Right lobe of liver (tissue), 6 donors: ENCODE data around the gene FAM168A. TPM values are rescaled to one million over a fixed set of nuclear protein-coding genes. Genes with fewer than 3 reads are reported as not detected.

Source experiments
- ATAC-seq, 4 donors: fragments of 200-7000 bp; cut with Tn5 transposase; one replicate each; pipeline ENCODE4 v1.9.1; 2020; ENCODE audit warnings: mild to moderate bottlenecking in 4 of 4, moderate library complexity in 4 of 4
- DNase-seq, 3 donors: peaks; one replicate each; pipeline ENCODE4 v3.0.0-alpha.2; 2020
- H3K27ac ChIP-seq, 3 donors: fragments of 200-600 bp; one replicate each; pipeline ENCODE4 v1.8.0; 2022
- H3K27me3 ChIP-seq, 2 donors: fragments of 200-600 bp; one replicate each; pipeline ENCODE4 v1.8.0; 2022
- H3K36me3 ChIP-seq, 4 donors: fragments of 200-600 bp; sonication (generic) in 1 of 4; one replicate each; pipeline versions ENCODE4 v1.5.1 to v1.8.0; 2017 to 2022; ENCODE audit warnings: control low read depth in 1 of 4
- H3K4me1 ChIP-seq, 4 donors: fragments of 200-600 bp; sonication (generic) in 1 of 4; one replicate each; pipeline versions ENCODE4 v1.5.1 to v1.8.0; 2017 to 2022; ENCODE audit warnings: control low read depth in 1 of 4
- H3K4me3 ChIP-seq, 3 donors: fragments of 200-600 bp; one replicate each; pipeline ENCODE4 v1.8.0; 2022
- H3K9me3 ChIP-seq, 4 donors: fragments of 200-600 bp; sonication (generic) in 1 of 4; one replicate each; pipeline versions ENCODE4 v1.5.1 to v1.8.0; 2017 to 2022; ENCODE audit warnings: control low read depth in 1 of 4
- CTCF ChIP-seq, 4 donors: fragments of 200-600 bp in 3 of 4; fragments of 450-650 bp in 1 of 4; IDR thresholded peaks; one replicate each; pipeline versions ENCODE4 v1.5.1 to v1.8.0; 2016 to 2022; ENCODE audit warnings: antibody characterized with exemption in 4 of 4, mild to moderate bottlenecking in 2 of 4
- POLR2A ChIP-seq: fragments of 450-650 bp; IDR thresholded peaks from one replicate; pipeline ENCODE4 v1.6.1; 2017; ENCODE audit warnings: antibody characterized with exemption, mild to moderate bottlenecking
- WGBS: methylation state at CpG from one replicate; pipeline ENCODE4 v1.1.6; 2018; ENCODE audit warnings: low coverage, low lambda C conversion rate; ENCODE audit not compliant: insufficient coverage; ENCODE audit errors: missing lambda C conversion rate; 5-methylcytosine and 5-hydroxymethylcytosine counted together
- intact Hi-C, 2 donors: fragments of 100-400 bp; cut with DNase I; formaldehyde crosslinking; loops; one replicate each; pipeline versions ENCODE4 v1.11.2 to v1.14.1; 2022
- total RNA-seq, 6 experiments: library from RNA; depleted of rRNA in 2 of 6; stranded (reverse); fragments of >200 nt in 2 of 6; fragmentation: NEBNext Ultra II Directional in 3 of 6; extraction: Animal tissue kit (Norgen Biotek cat#: 25700) in 3 of 6; gene quantifications; one replicate each; pipeline versions ENCODE4 v1.1.0 to v1.2.4, GENCODE V29; 2016 to 2023
- donor health status: DM: no; HTN: yes; CAD: no.
- donor health status: DM: no; HTN: no; CAD: no.
- donor health status: DM: no; HTN: no; CAD: no.
- donor health status: DM: no; HTN: yes; CAD: no.
- donor health status: DM: no; HTN: yes; CAD: no.

The FAM168A gene
- total RNA-seq, 6 experiments from 2014 or later = 13.0 to 21.5 (median 15.9) TPM

GRCh38 chr11:73416786-73417185 lies 181.1 kb downstream of the FAM168A start:
- Histone ChIP-seq H3K27me3 (no peaks in the 10 kb centered on the region), H3K27ac (no peak overlapping the region), H3K4me3 (no peak overlapping the region), H3K9me3 (no peaks in the 10 kb centered on the region), H3K36me3 (peaks cover 0 to 7% (median 0%) of the 10 kb centered on the region in 4 donors), H3K4me1 (no peaks in the 10 kb centered on the region)
- DNase-seq (no peak), ATAC-seq (no peak)
- WGBS = 100% methylated on average over 2 of the region's 2 CpGs
- intact Hi-C loops = no loop called here
- TF ChIP-seq CTCF (IDR thresholded peaks at IDR 0.05) = no peak
- no peak for TF ChIP-seq POLR2A

- Histone ChIP-seq H3K4me3 (no peak overlapping the region), H3K36me3 (peaks cover 0 to 7% (median 0%) of the 10 kb centered on the region in 4 donors), H3K27me3 (no peaks in the 10 kb centered on the region), H3K9me3 (no peaks in the 10 kb centered on the region), H3K4me1 (no peaks in the 10 kb centered on the region), H3K27ac (no peak overlapping the region)
- intact Hi-C loops = no loop called here
- 86% methylated on average over 4 of the region's 4 CpGs for WGBS
- ATAC-seq (no peak), DNase-seq (no peak)
- TF ChIP-seq POLR2A (no peak), CTCF (IDR thresholded peaks at IDR 0.05) (no peak)
These were observed 181.9 kb downstream of the FAM168A start for GRCh38 chr11:73415854-73416615.

GRCh38 chr11:73414977-73415651 lies 182.8 kb downstream of the FAM168A start:
- H3K27me3 ChIP-seq = no peaks in the 10 kb centered on the region
- H3K27ac ChIP-seq = no peak overlapping the region
- H3K4me3 ChIP-seq = no peak overlapping the region
- DNase-seq (no peak), ATAC-seq (peak in 3 of 4 donors; percentile 28 to 46 (median 43))
- intact Hi-C loops = no loop called here
- H3K9me3 ChIP-seq = no peaks in the 10 kb centered on the region
- H3K4me1 ChIP-seq = no peaks in the 10 kb centered on the region
- no peak for TF ChIP-seq CTCF (IDR thresholded peaks at IDR 0.05)
- no peak for TF ChIP-seq POLR2A
- WGBS = 60% methylated on average over 1 of the region's 1 CpG
- peaks cover 0 to 7% (median 0%) of the 10 kb centered on the region in 4 donors for H3K36me3 ChIP-seq

- no peak overlapping the region for H3K4me3 ChIP-seq
- WGBS = 93% methylated on average over 2 of the region's 2 CpGs
- no peak for DNase-seq
- TF ChIP-seq POLR2A (no peak), CTCF (IDR thresholded peaks at IDR 0.05) (no peak)
- H3K27ac ChIP-seq = no peak overlapping the region
- no peaks in the 10 kb centered on the region for H3K9me3 ChIP-seq
- intact Hi-C loops = no loop called here
- no peaks in the 10 kb centered on the region for H3K4me1 ChIP-seq
- no peaks in the 10 kb centered on the region for H3K27me3 ChIP-seq
- ATAC-seq = peak in 2 of 4 donors; percentile 23 to 48
- peaks cover 0 to 5% (median 1%) of the 10 kb centered on the region in 4 donors for H3K36me3 ChIP-seq
These were observed 184.7 kb downstream of the FAM168A start for GRCh38 chr11:73413256-73413655.
